ENCODE data around the gene ING4. TPM values are rescaled to one million over a fixed set of nuclear protein-coding genes. Genes with fewer than 3 reads are reported as not detected.

Gene ING4
- total and polyA plus RNA-seq, 4 donors, result 13.9 to 18.1 (median 15.2) TPM

- 77% methylated on average over 17 of the region's 17 CpGs for WGBS
- peaks cover 3 to 10% (median 5%) of the 10 kb centered on the region in 4 donors for H3K4me1 ChIP-seq (ENCODE audit: control insufficient read depth in 4 of 4, insufficient read depth in 4 of 4, low read length in 3 of 4)
- TF ChIP-seq RXRA (IDR thresholded peaks at IDR 0.05) (no peak), NR2F2 (IDR thresholded peaks at IDR 0.05) (no peak), FOXA1 (IDR thresholded peaks at IDR 0.05) (no peak), FOXA2 (IDR thresholded peaks at IDR 0.05) (no peak), HNF4A (conservative IDR thresholded peaks at IDR 0.05) (no peak), ATF3 (IDR thresholded peaks at IDR 0.05) (no peak), CTCF (IDR thresholded peaks at IDR 0.05; ENCODE audit: low read depth, low read length, missing input control) (no peak), ZBTB33 (IDR thresholded peaks at IDR 0.05) (no peak), EGR1 (IDR thresholded peaks at IDR 0.05; ENCODE audit: low read depth in 2 of 2) (no peak), RAD21 (IDR thresholded peaks at IDR 0.05) (no peak), YY1 (IDR thresholded peaks at IDR 0.05) (no peak), JUND (IDR thresholded peaks at IDR 0.05) (no peak), TAF1 (conservative IDR thresholded peaks at IDR 0.05) (no peak), GABPA (IDR thresholded peaks at IDR 0.05 in 1 of 2, conservative IDR thresholded peaks at IDR 0.05 in 1 of 2) (no peak), HNF4G (IDR thresholded peaks at IDR 0.05) (no peak), SP1 (IDR thresholded peaks at IDR 0.05) (no peak)
- TF ChIP-seq, protein P1, sequence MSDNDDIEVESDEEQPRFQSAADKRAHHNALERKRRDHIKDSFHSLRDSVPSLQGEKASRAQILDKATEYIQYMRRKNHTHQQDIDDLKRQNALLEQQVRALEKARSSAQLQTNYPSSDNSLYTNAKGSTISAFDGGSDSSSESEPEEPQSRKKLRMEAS (IDR thresholded peaks at IDR 0.05), result no peak
- TF ChIP-seq, protein P2, sequence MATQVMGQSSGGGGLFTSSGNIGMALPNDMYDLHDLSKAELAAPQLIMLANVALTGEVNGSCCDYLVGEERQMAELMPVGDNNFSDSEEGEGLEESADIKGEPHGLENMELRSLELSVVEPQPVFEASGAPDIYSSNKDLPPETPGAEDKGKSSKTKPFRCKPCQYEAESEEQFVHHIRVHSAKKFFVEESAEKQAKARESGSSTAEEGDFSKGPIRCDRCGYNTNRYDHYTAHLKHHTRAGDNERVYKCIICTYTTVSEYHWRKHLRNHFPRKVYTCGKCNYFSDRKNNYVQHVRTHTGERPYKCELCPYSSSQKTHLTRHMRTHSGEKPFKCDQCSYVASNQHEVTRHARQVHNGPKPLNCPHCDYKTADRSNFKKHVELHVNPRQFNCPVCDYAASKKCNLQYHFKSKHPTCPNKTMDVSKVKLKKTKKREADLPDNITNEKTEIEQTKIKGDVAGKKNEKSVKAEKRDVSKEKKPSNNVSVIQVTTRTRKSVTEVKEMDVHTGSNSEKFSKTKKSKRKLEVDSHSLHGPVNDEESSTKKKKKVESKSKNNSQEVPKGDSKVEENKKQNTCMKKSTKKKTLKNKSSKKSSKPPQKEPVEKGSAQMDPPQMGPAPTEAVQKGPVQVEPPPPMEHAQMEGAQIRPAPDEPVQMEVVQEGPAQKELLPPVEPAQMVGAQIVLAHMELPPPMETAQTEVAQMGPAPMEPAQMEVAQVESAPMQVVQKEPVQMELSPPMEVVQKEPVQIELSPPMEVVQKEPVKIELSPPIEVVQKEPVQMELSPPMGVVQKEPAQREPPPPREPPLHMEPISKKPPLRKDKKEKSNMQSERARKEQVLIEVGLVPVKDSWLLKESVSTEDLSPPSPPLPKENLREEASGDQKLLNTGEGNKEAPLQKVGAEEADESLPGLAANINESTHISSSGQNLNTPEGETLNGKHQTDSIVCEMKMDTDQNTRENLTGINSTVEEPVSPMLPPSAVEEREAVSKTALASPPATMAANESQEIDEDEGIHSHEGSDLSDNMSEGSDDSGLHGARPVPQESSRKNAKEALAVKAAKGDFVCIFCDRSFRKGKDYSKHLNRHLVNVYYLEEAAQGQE (IDR thresholded peaks at IDR 0.05), result no peak
- H3K4me3 ChIP-seq (ENCODE audit: low read depth in 1 of 3, low read length in 3 of 3), result no peak overlapping the region
- H3K36me3 ChIP-seq (ENCODE audit: control insufficient read depth in 4 of 4, insufficient read depth in 3 of 4, low read depth in 1 of 4, low read length in 3 of 4), result no peaks in the 10 kb centered on the region
- DNase-seq (ENCODE audit: low spot score), result no peak
- H3K9ac ChIP-seq (ENCODE audit: low read depth in 1 of 2, low read length in 2 of 2), result no peak overlapping the region
- no peaks in the 10 kb centered on the region for H3K9me3 ChIP-seq (ENCODE audit: control insufficient read depth in 4 of 4, low read length in 3 of 4)
- peaks cover 0 to 16% (median 13%) of the 10 kb centered on the region in 4 donors for H3K27me3 ChIP-seq (ENCODE audit: control insufficient read depth in 4 of 4, insufficient read depth in 4 of 4, low read length in 3 of 4)
- no peak overlapping the region for H3K27ac ChIP-seq (ENCODE audit: low read depth in 1 of 2, low read length in 2 of 2)
Measured at GRCh38 chr12:6696690-6697583, 34.0 kb upstream of the ING4 start.

Data from liver (tissue), 9 donors.